Thyroid gland (tissue), 4 donors: ENCODE results near the gene TRIM26.

Source experiments
- CTCF ChIP-seq, 6 experiments: fragments of 200-600 bp in 3 of 6; fragments of 450-650 bp in 3 of 6; sonication (generic) in 3 of 6; IDR thresholded peaks; one replicate each; pipeline ENCODE4 v1.5.1; 2016 to 2019; ENCODE audit warnings: antibody characterized with exemption in 6 of 6, mild to moderate bottlenecking in 2 of 6, inconsistent platforms in 1 of 6, moderate library complexity in 1 of 6
- POLR2A ChIP-seq, 2 donors: fragments of 450-650 bp; IDR thresholded peaks; one replicate each; pipeline ENCODE4 v1.6.1; 2017; ENCODE audit warnings: antibody characterized with exemption in 2 of 2, mild to moderate bottlenecking in 2 of 2, moderate library complexity in 1 of 2

DNA sequence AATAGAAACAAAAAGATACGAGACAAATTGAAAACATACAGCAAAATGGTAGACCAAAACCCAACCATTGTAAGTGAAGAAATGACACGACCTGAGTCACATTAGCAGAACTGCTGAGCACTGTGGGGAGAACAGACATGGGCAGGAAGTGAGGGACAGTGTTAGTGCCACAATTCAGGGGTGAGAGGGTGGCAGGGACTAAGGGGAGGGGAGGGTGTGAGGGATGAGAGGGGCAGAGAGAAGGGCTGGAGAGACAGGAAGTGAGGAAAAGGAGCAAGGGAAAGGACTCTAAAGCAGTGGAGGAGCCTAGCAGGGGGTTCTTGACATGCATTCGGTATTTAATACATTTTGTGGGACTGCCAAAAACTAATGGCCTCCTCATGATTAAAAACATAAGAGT lies 45.0 kb upstream of the TRIM26 start:
- TF ChIP-seq CTCF (IDR thresholded peaks at IDR 0.05) (no peak), POLR2A (IDR thresholded peaks at IDR 0.05) (no peak)
